Right lobe of liver (tissue), 4 donors: ENCODE measurements around the gene GNPTG.

ENCODE experiments used
- POLR2A ChIP-seq: fragments of 450-650 bp; IDR thresholded peaks from one replicate; pipeline ENCODE4 v1.6.1; 2017; ENCODE audit warnings: antibody characterized with exemption, mild to moderate bottlenecking
- TF ChIP-seq, protein P1 (sequence below), 4 donors: fragments of 200-600 bp in 3 of 4; fragments of 450-650 bp in 1 of 4; IDR thresholded peaks; one replicate each; pipeline versions ENCODE4 v1.5.1 to v1.8.0; 2016 to 2022; ENCODE audit warnings: antibody characterized with exemption in 4 of 4, mild to moderate bottlenecking in 2 of 4
- donor health status: DM: no; HTN: no; CAD: no.
- donor health status: DM: no; HTN: no; CAD: no.
- donor health status: DM: no; HTN: yes; CAD: no.

DNA sequence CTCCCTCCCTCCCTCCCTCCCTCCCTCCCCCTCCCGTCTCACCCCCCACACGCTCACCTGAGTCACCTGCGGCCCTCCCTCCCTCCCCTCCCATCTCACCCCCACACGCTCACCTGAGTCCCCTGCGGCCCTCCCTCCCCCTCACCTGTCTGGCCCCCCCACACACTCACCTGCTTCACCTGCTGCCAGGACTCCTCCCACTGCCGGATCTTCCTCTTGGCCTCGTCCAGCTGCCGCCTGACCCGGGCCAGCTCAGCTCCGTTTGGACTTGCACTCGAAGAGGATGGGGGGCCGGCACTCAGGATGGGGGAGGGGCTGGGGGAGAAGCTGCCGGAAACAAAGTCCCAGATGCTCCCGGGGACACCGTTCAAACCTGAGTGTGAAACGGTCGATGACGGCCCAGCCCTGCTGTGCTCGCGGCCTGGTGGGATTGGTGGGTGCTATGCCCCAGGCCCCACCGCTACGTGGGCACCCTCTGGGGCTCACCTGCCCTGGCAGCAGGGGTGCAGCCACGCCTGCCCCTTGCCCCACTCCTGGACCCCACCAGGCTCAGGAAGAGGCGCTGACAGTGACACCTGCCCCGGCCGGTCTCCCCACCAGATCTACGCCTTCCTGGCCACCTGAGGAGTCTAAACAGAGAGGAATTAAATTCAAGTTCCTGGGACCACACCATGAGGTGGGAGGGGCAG, 15.9 kb downstream of the GNPTG start:
- TF ChIP-seq, protein P1, sequence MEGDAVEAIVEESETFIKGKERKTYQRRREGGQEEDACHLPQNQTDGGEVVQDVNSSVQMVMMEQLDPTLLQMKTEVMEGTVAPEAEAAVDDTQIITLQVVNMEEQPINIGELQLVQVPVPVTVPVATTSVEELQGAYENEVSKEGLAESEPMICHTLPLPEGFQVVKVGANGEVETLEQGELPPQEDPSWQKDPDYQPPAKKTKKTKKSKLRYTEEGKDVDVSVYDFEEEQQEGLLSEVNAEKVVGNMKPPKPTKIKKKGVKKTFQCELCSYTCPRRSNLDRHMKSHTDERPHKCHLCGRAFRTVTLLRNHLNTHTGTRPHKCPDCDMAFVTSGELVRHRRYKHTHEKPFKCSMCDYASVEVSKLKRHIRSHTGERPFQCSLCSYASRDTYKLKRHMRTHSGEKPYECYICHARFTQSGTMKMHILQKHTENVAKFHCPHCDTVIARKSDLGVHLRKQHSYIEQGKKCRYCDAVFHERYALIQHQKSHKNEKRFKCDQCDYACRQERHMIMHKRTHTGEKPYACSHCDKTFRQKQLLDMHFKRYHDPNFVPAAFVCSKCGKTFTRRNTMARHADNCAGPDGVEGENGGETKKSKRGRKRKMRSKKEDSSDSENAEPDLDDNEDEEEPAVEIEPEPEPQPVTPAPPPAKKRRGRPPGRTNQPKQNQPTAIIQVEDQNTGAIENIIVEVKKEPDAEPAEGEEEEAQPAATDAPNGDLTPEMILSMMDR (IDR thresholded peaks at IDR 0.05): no peak
- no peak for TF ChIP-seq POLR2A
